Sigmoid colon (tissue), 7 donors: ENCODE data around the gene UTF1. TPM values are rescaled to one million over a fixed set of nuclear protein-coding genes. Genes with fewer than 3 reads are reported as not detected.

Experiments
- DNase-seq: peaks from one replicate; pipeline ENCODE4 v3.0.0-alpha.2; 2019
- H3K27ac ChIP-seq, 4 donors: fragments of 200-600 bp; sonication (generic); one replicate each; pipeline ENCODE4 v1.5.1; 2016 to 2019; ENCODE audit warnings: mild to moderate bottlenecking in 1 of 4
- H3K27me3 ChIP-seq, 3 donors: fragments of 200-600 bp; sonication (generic); one replicate each; pipeline ENCODE4 v1.5.1; 2019; ENCODE audit warnings: mild to moderate bottlenecking in 1 of 3
- H3K36me3 ChIP-seq, 4 donors: fragments of 200-600 bp; sonication (generic); one replicate each; pipeline ENCODE4 v1.5.1; 2016 to 2019
- H3K4me1 ChIP-seq, 4 donors: fragments of 200-600 bp; sonication (generic); one replicate each; pipeline ENCODE4 v1.5.1; 2017 to 2019
- H3K4me3 ChIP-seq, 4 donors: fragments of 200-600 bp; sonication (generic); one replicate each; pipeline ENCODE4 v1.5.1; 2017 to 2019; ENCODE audit warnings: mild to moderate bottlenecking in 2 of 4, moderate library complexity in 1 of 4
- H3K9me3 ChIP-seq, 4 donors: fragments of 200-600 bp in 3 of 4; sonication (generic) in 3 of 4; one replicate each; pipeline versions ENCODE4 v1.5.1 to v1.6.1; 2013 to 2019
- EP300 ChIP-seq, 4 donors: sonication (generic); formaldehyde crosslinking; IDR thresholded peaks; one replicate each; pipeline ENCODE4 v1.6.1; 2017; ENCODE audit warnings: antibody characterized with exemption in 4 of 4
- POLR2A ChIP-seq, 2 donors: fragments of 450-650 bp; IDR thresholded peaks; one replicate each; pipeline ENCODE4 v1.6.1; 2016; ENCODE audit warnings: antibody characterized with exemption in 2 of 2, mild to moderate bottlenecking in 2 of 2, moderate library complexity in 2 of 2
- POLR2AphosphoS5 ChIP-seq, 4 donors: sonication (generic); formaldehyde crosslinking; IDR thresholded peaks; one replicate each; pipeline ENCODE4 v1.6.1; 2017; ENCODE audit warnings: antibody characterized with exemption in 4 of 4
- WGBS, 2 donors: extraction: QIAGEN DNeasy Blood & Tissue Kit; methylation state at CpG; one replicate each; pipeline ENCODE4 v1.1.7; 2013; 5-methylcytosine and 5-hydroxymethylcytosine counted together
- intact Hi-C: fragments of 100-400 bp; cut with DNase I; formaldehyde crosslinking; loops from one replicate; pipeline ENCODE4 v1.15.1; 2023
- polyA plus RNA-seq, 3 donors: library from polyadenylated mRNA; stranded (reverse); fragments of 200-250 nt; gene quantifications; one replicate each; pipeline ENCODE4 v1.2.3, GENCODE V29; 2013
- total RNA-seq, 4 donors: library from RNA; depleted of rRNA; stranded (reverse); fragments of >200 nt; gene quantifications; one replicate each; pipeline ENCODE4 v1.1.0, GENCODE V29; 2016
- TF ChIP-seq, protein P1 (sequence below), 4 experiments: fragments of 450-650 bp in 3 of 4; fragments of 200-600 bp in 1 of 4; IDR thresholded peaks; one replicate each; pipeline ENCODE4 v1.5.1; 2016 to 2019; ENCODE audit warnings: antibody characterized with exemption in 4 of 4, mild to moderate bottlenecking in 3 of 4, moderate library complexity in 2 of 4
- donor health status: healthy with polysubstance abuse.
- donor health status: Bipolar disorder and iron deficiency.
- donor health status: healthy.

UTF1 gene
- total and polyA plus RNA-seq, 7 donors = not detected

GRCh38 chr10:133246236-133246626 lies 16.2 kb downstream of the UTF1 start:
- no peak overlapping the region for H3K27ac ChIP-seq
- H3K4me3 ChIP-seq = no peak overlapping the region
- no peaks in the 10 kb centered on the region for H3K36me3 ChIP-seq
- no peak for TF ChIP-seq POLR2AphosphoS5 (IDR thresholded peaks at IDR 0.05)
- TF ChIP-seq POLR2A (IDR thresholded peaks at IDR 0.05) = no peak
- TF ChIP-seq, protein P1, sequence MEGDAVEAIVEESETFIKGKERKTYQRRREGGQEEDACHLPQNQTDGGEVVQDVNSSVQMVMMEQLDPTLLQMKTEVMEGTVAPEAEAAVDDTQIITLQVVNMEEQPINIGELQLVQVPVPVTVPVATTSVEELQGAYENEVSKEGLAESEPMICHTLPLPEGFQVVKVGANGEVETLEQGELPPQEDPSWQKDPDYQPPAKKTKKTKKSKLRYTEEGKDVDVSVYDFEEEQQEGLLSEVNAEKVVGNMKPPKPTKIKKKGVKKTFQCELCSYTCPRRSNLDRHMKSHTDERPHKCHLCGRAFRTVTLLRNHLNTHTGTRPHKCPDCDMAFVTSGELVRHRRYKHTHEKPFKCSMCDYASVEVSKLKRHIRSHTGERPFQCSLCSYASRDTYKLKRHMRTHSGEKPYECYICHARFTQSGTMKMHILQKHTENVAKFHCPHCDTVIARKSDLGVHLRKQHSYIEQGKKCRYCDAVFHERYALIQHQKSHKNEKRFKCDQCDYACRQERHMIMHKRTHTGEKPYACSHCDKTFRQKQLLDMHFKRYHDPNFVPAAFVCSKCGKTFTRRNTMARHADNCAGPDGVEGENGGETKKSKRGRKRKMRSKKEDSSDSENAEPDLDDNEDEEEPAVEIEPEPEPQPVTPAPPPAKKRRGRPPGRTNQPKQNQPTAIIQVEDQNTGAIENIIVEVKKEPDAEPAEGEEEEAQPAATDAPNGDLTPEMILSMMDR (IDR thresholded peaks at IDR 0.05) = no peak
- no peak for TF ChIP-seq EP300 (IDR thresholded peaks at IDR 0.05)
- intact Hi-C loops = no loop called here
- WGBS, 2 donors = 18 to 60% methylated on average over 12 of the region's 12 CpGs
- no peak for DNase-seq
- H3K9me3 ChIP-seq = no peaks in the 10 kb centered on the region
- H3K27me3 ChIP-seq = peaks cover 0 to 80% (median 42%) of the 10 kb centered on the region in 3 donors
- H3K4me1 ChIP-seq = no peaks in the 10 kb centered on the region

- no peak overlapping the region for H3K4me3 ChIP-seq
- no peak for DNase-seq
- no peaks in the 10 kb centered on the region for H3K4me1 ChIP-seq
- intact Hi-C loops = no loop called here
- peaks cover 0 to 78% (median 38%) of the 10 kb centered on the region in 3 donors for H3K27me3 ChIP-seq
- no peaks in the 10 kb centered on the region for H3K9me3 ChIP-seq
- no peaks in the 10 kb centered on the region for H3K36me3 ChIP-seq
- TF ChIP-seq POLR2A (IDR thresholded peaks at IDR 0.05) (no peak), EP300 (IDR thresholded peaks at IDR 0.05) (no peak), POLR2AphosphoS5 (IDR thresholded peaks at IDR 0.05) (no peak)
- TF ChIP-seq, protein P1 (IDR thresholded peaks at IDR 0.05) = no peak
- whole genome bisulfite sequencing, 2 donors = 89 to 90% methylated on average over 36 of the region's 36 CpGs
- H3K27ac ChIP-seq = no peak overlapping the region
These were observed 17.8 kb downstream of the UTF1 start for GRCh38 chr10:133247681-133248333.

GRCh38 chr10:133248334-133248715 lies 18.3 kb downstream of the UTF1 start:
- H3K4me1 ChIP-seq = no peaks in the 10 kb centered on the region
- no peaks in the 10 kb centered on the region for H3K36me3 ChIP-seq
- H3K9me3 ChIP-seq = no peaks in the 10 kb centered on the region
- 91 to 92% methylated on average over 12 of the region's 12 CpGs for WGBS, 2 donors
- H3K27me3 ChIP-seq = peaks cover 0 to 78% (median 38%) of the 10 kb centered on the region in 3 donors
- TF ChIP-seq, protein P1 (IDR thresholded peaks at IDR 0.05) = no peak
- H3K27ac ChIP-seq = no peak overlapping the region
- no peak for DNase-seq
- H3K4me3 ChIP-seq = no peak overlapping the region
- intact Hi-C loops = no loop called here

DNA sequence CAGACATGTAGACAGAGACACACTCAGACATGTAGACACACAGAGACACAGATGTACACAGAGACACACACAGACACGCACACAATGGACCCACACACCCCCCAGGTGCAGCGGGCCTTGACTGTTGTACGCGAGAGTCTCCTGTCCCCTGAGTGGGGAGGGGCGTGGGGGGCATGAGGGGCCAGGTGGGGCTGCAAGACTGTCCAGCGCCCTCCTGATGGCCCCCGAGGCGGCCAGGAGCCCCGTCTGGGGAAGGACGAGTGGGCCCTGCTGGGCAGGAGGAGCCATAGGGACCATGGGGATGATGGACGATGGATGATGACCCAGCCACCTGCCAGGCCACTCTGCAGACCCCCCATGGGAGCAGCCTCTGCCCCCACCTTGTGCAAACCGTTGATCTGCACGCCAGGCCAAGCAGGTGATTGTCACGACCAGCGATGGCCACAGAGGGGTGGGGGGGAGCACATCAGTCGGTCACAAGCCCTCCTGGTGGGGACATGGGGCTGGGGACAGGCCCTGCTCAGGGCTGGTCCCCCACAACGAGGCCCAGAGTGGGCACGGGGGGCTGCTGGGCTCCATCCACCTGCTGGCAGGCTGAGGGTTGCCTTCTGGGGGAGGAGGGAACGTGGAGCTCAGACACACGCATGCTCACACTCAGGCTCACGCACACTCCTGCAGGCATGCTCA lies 19.2 kb downstream of the UTF1 start:
- H3K9me3 ChIP-seq = no peaks in the 10 kb centered on the region
- peaks cover 0 to 72% (median 38%) of the 10 kb centered on the region in 3 donors for H3K27me3 ChIP-seq
- H3K4me3 ChIP-seq = no peak overlapping the region
- no peak overlapping the region for H3K27ac ChIP-seq
- no peaks in the 10 kb centered on the region for H3K4me1 ChIP-seq
- DNase-seq = no peak
- H3K36me3 ChIP-seq = no peaks in the 10 kb centered on the region
- WGBS, 2 donors = 63 to 72% methylated on average over 21 of the region's 21 CpGs
- intact Hi-C loops = no loop called here
- no peak for TF ChIP-seq POLR2A (IDR thresholded peaks at IDR 0.05)
- TF ChIP-seq POLR2AphosphoS5 (IDR thresholded peaks at IDR 0.05) = no peak
- TF ChIP-seq, protein P1 (IDR thresholded peaks at IDR 0.05) = no peak
- no peak for TF ChIP-seq EP300 (IDR thresholded peaks at IDR 0.05)
